CD4-positive, alpha-beta T cell treated with Interleukin-6 at 100 ng/mL for 8 hours (primary cell): ENCODE measurements around the gene GALK2.

ENCODE experiments used
- DNase-seq: peaks from one replicate; pipeline ENCODE4 v3.0.0-alpha.2; 2020; ENCODE audit warnings: mixed read lengths, low spot score

The GALK2 gene

GRCh38 chr15:49282366-49282765, 112.3 kb downstream of the GALK2 start:
- no peak for DNase-seq

DNA sequence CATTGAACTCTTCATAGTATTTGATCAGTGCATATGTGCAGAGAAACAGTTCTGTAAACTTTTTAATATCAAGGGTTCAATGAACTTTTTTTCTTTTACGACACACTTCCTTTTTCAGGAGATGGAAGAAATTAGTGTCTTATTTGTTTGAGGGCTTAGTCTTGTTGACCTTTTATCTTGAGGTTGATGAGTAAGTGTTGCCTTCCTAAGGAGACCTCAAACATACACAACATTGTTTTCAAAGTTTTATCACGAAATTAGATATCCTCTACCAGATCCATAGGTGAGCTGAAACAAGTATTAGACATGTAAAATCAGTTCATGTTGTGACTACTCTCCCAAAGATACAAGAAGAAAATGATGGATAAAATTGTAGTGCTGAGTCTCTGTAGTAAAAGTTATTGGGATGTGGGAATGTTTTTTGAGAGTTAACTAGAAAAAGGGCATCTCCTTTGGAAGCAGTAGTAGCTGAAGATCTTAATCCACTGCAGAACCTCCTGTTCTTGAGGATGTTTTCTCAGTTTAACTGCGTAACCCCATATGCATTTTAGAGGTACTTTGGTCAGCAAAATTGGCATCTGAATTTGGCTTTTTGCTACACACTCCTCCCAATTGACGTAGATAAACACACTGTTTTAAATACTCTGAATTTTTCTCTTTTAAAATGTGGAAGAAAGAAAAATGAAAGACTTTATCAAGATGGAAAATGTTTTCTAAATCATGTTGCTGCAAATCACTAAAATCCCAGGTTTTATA, 116.8 kb downstream of the GALK2 start:
- DNase-seq = no peak

DNA sequence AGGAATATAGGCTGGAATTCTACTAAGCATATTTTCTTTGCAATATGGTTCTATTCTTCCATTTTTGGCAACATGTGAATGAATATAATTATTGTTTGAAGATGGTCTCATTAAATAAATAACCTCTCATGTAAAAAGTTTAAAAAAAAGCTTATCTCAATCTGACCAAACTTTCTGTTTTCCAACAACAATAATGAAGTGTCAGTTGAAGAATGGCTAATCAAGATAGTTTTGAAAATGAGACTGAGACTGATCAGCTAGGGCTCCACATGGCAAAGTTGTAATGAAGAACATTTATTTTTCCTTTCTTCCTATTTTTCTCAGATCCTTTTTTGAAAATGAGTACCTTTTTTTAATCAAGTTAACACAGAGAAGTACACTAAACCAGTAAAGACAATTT, 117.4 kb downstream of the GALK2 start:
- no peak for DNase-seq

GRCh38 chr15:49288391-49288790, 118.3 kb downstream of the GALK2 start:
- DNase-seq = no peak

DNA sequence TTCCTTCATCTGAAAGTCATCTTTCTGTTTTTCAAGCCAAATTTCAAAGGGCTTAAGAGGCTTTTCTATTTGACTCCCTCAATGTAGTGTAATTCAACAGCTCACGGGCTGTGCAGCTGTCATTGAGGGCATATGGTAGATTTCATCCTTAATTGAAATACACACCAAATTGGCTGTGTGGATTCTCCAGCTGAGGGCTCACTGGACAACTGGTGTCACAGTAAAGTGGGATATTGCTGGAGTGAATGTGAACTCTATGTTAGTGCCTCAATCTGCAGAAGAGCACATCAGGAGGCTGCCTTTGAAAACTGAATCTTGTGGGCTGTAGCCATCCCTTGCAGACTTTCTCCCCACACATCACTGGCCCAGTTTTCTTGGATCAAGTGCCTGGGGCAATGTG, 120.1 kb downstream of the GALK2 start:
- no peak for DNase-seq

DNA sequence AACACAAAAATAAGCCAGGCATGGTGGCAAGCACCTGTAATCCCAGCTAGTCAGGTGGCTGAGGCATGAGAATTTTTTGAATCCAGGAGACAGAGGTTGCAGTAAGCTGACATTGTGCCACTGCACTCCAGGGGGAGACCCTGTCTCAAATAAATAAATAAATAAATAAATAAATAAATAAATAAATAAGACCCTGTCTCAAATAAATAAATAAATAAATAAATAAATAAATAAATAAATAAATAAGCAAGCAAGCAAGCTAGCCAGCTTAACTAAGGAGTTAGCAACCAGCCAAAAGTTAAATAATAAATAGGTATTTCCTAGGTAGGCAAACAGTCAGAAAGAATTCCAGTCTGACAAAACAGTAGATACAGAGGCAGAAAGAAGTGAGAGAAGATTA, 123.9 kb downstream of the GALK2 start:
- no peak for DNase-seq

DNA sequence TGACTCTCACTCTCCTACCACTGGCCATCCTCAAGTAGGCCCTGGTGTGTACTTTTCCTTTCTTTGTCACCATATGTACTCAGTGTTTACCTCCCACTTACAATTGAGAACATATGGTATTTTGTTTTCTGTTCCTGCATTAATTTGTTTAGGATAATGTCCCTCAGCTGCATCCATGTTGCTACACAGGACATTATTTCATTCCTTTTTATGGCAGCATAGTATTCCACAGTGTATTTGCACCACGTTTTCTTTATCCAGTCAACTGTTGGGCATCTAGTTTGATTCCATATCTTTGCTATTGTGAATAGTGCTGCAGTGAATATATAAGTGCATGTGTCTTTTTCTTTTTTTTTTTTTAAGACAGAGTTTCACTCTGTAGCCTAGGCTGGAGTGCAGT, 126.2 kb downstream of the GALK2 start:
- DNase-seq = no peak

- DNase-seq = no peak
Measured at GRCh38 chr15:49297584-49297983, 127.5 kb downstream of the GALK2 start.

DNA sequence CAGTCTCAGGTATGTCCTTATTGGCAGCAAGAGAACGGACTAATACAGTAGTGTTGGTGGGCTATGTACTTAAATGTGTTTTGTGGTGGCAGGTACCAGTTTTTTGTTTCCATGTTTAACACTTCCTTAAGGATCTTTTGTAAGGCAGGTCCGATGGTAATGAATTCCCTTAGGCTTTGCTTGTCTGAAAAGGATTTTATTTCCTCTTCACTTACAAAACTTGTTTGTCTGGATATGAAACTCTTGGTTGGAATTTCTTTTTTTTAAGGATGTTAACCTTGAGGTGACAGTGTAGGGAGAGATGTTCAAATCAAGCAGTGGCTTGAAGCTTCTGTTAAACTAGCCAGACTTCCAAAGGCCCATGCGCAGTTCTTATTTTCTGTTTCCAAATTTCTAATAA, 130.8 kb downstream of the GALK2 start:
- DNase-seq = no peak

DNA sequence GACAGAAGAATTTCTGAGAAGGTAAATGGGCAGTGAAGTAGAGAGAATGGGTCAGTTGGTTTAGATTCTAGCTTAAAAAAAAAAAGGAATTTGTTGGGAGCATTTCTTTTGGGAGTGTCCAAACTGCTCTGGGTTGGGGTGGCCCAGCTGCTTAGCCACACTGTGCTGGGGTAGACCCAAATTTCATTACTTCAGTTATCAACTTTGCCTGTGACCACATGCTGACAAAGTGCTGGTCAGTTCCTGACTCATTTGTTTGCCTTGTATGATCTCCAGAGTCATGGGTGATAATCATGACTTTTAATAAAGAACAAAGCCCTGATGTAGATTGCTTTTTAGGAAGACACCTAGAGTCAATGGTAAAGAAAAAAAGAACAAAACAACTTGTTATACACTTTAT, 131.5 kb downstream of the GALK2 start:
- no peak for DNase-seq

GRCh38 chr15:49303003-49303402, 133.0 kb downstream of the GALK2 start:
- no peak for DNase-seq

- DNase-seq = no peak
Measured at GRCh38 chr15:49306551-49306950, 136.5 kb downstream of the GALK2 start.

- DNase-seq = no peak
Measured at GRCh38 chr15:49308686-49309085, 138.6 kb downstream of the GALK2 start.

DNA sequence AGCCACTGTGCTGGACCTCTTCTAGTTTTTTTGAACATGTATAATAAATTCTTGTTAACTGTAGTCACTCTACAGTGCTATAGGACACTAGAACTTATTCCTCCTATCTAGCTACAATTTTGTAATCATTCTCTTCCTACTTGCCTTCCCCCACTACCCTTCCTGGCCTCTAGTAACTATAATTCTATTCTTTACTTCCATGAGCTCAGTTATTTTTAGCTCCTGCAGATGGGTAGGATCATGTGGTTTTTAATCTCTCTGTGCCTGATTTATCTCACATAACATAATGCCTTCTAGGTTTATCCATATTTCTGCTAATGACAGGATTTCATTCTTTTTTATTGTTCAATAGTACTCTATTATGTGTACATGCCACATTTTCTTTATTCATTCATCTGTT, 139.8 kb downstream of the GALK2 start:
- no peak for DNase-seq

- DNase-seq = no peak
Measured at GRCh38 chr15:49313650-49314049, 143.6 kb downstream of the GALK2 start.

DNA sequence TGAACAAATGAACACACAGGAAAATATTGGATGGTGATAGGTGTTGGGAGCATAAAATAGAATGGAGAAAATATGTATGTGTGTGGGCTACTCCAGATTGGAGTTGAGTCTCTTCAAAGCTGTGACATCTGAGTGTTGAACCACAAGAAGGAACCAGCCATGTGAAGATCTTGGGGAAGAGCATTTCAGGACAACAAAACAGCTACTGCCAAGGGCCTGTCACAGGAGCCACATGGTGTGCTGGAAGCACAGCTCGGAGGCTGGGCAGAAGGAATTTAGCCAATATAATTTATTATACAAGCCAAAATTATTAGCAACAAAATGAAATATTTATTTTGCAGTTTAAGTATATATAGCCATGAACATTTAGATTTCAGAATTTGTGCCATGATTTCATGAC, 144.7 kb downstream of the GALK2 start:
- no peak for DNase-seq

GRCh38 chr15:49315391-49315823, 145.4 kb downstream of the GALK2 start:
- DNase-seq = no peak

GRCh38 chr15:49320351-49320750, 150.3 kb downstream of the GALK2 start:
- DNase-seq = no peak

DNA sequence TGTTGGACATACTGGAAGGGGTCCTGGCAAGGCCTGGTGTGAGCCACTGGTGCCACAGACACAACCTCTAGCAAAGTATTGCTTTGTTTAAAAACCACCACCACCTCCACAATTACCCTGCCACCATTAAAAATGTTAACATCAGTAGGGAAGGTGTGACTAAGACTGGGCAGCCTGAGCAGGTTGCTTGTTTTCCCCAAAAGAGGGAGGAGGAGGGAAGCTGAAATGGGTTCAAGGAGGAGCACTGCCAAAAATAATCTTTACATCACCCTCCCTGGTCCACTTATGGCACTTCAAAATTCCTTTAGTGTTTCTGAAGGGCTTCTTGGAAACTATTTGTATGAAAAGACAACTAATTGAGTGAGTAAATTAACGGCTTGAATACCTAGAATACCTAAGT, 153.2 kb downstream of the GALK2 start:
- DNase-seq = no peak

DNA sequence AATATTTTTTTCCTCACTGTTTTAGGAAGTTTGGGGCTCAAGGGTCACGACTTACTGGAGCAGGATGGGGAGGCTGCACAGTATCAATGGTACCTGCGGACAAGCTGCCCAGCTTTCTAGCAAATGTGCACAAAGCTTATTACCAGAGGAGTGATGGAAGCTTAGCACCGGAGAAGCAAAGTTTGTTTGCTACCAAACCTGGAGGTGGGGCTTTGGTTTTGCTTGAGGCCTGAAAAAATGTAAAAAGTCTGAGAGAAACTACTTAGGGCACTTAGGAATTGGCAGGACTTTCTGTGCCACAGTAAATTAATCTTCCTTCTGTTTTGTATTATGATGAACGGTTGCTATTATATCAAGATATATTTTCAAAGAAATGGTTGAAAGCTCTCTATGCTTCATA, 157.9 kb downstream of the GALK2 start:
- DNase-seq = no peak

- DNase-seq = no peak
Measured at GRCh38 chr15:49328941-49329340, 158.9 kb downstream of the GALK2 start.

DNA sequence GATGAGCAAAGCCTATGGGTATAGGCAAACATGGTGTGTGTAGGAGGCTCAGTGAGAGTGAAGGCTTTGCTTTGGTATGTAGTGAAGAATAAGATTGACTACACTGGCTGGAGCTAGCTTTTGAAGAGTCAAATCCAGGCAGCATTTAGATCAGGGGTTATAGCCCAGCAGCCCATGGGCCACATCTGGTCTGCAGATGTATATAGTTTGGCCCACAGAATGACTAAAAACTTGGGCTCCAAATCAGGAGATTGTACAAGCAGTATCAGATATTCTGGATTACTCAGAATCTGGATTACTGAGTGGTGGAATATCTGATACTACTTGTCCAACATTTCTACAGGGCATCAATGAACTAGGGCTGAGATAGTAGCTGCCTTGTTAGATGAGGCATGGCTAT, 160.1 kb downstream of the GALK2 start:
- no peak for DNase-seq

GRCh38 chr15:49331442-49331841, 161.4 kb downstream of the GALK2 start:
- DNase-seq = no peak

DNA sequence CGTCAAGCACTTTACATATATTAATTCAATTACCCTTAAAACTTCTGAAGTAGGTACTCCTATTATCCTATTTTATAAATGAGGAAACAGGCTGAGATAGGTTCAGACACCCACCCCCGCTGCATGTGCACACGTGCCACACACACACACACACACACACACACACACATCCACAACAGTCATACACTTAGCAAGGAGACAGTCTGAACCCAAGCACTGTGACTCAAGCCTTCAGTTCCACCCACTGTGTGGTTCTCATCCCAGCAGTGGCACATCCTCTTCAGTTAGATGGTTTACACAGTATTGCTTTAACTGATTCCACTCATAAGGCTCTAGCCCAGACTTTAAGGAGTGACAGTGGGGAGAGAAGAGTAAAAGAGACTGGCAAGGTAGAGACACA, 161.9 kb downstream of the GALK2 start:
- DNase-seq = no peak
